Stimulated activated CD4-positive, alpha-beta T cell treated with anti-CD3 and anti-CD28 coated beads, Interleukin-12 subunit alpha, Interleukin-12 subunit beta, amount 100 ng/mL, for 24 hours (primary cell): Measurements from ENCODE around the gene PLSCR2.
"Not testable (repeated sequence)": the region's sequence is repeated elsewhere in the genome, so short reads cannot be mapped to it uniquely, and the experiment has no call there.

Source experiments
- DNase-seq, 2 experiments: peaks; one replicate each; pipeline ENCODE4 v3.0.0-alpha.2; 2020; ENCODE audit warnings: low read depth in 2 of 2

The PLSCR2 gene, protein sequence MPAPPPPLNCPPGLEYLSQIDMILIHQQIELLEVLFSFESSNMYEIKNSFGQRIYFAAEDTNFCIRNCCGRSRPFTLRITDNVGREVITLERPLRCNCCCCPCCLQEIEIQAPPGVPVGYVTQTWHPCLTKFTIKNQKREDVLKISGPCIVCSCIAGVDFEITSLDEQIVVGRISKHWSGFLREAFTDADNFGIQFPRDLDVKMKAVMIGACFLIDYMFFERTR

DNA sequence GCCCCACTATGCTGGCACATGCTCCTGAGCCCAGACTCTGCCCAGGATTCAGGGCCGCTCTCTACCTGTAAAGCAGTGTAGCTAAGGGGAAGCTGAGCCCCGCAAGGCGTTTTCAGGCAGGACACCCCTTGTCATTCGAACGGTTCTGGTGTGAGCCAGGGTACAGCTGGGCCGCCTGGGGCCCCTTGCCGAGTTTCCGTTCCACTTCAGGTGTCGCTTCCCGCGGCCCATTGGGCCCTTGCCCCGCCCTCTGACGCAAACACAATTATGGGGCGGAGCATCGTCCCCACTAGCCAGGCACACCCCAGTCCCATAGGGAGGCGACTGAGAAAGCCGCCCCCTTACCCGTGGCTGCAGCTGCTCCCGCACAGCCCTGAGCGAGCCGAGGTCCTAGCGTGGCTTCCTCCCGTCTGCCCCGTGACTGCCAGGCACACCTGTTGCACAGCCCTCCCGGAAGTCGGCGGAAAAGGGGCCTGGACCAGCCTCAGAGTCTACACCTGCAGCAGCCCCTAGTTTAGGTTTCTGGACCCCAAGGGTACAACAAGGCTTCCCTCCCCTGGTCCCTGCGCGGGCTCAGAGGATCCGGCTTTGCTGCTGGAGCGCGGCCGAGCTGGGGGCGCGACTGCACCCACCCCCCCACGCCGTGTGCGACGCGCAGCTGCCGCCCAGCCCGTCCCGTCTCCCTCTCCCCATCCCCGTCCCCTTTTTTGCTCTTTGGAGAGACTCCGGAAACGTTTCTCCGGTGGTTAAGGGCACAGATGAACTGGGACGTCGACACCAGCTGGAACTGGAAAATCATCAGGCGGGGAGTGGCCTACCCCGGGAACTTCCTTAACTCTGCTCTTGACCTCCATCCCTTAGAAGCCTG is at the start of gene PLSCR2:
Gene PLSCR2, minus strand, starts transcription at position 412 of the 868 bp plus-strand sequence. CDS start 9,657 bp downstream, outside the sequence.
- DNase-seq, result peak; percentile 29 to 57

DNA sequence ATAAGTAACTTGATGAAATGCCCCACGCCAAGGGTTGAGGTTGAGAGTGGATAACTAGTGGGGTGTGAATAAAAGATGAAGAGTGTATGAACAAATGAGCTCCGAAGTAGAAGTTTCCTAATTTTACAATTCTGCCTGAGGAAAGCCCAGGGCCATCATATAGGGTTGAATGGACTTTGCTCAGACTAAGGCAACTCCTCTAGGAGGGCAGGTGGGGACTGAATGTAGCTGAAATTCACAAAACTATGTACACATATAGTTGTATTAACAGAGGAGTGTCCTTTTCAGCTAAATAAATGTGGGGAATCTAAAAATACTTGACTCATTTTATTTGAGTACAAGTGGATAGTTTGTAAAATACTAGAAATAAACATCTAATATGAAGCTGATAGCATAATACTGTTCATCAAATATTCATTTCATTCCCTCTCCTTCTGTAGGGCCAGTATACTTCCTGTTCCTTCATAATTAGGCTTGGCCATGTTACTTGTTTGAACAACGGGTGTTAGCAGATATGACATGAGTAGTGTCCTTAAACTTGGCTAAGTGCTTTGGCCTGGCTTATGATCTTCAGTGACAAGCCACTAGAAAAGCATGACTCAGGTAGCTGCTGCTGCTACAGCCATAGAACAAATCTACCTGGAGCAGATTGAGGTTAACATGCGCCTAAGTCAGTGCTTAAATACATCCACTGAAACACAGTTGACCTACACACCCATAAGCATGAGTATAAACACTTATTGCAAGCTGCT is 48.5 kb upstream of the PLSCR2 start:
- no peak for DNase-seq

DNA sequence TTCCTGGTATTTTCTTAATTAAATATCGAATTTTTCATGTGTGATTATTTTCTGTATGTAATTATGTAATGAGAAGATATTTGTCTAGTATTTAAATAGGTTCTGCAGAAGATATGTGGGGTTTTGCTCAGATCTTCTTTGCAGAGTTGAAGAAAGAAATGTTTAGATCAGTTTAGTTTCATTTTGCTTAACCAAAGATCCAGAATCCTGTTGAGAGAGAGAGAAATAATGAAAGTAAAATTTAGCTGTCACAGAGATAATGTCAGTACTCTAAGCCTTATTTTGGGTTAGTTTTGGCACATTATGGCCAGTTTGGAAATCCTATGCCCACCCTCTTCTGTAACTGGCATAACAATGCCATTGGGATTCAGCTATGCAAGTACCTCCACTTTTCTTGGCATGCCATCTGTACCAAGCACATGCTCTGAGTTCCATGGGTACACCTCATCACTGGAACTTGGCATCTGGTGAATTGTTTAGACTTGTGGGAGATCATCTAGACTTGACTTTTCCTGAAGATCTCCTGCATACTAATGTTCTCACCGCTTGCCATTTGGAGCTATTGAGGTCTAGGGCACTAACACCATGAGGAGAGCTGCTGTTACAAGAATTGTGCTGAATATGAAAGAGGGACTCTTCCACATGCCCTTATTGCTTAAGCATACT is 44.2 kb upstream of the PLSCR2 start:
- DNase-seq, result no peak

DNA sequence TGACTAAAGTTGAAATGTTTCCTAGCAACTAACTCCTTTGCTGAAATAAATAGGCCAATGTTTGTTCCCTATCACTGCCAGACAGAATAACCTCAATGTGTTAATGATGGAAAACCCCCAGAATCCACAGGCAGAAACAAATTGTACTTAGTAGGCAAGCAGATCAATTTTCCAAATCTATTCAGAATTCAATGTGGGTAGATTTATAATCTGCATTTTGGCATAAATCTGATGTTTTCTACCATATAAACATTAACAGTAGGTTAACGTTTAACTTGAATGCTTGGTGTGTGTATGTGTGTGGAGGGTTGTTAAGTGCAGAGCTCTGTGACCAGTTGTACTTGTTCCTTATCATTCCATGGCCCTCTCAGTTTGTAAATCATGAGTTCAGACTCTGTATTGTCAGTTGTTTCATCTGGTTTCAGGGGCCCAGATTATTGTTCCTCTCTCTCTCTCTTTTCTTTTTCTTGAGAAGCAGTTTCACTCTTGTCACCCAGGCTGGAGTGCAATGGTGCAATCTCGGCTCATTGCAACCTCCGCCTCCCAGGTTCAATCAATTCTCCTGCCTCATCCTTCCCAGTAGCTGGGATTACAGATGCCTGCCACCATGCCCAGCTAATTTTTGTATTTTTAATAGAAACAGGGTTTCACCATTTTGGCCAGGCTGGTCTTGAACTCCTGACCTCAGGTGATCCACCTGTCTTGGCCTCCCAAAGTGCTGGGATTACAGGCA is 42.2 kb upstream of the PLSCR2 start:
- DNase-seq, result no peak

DNA sequence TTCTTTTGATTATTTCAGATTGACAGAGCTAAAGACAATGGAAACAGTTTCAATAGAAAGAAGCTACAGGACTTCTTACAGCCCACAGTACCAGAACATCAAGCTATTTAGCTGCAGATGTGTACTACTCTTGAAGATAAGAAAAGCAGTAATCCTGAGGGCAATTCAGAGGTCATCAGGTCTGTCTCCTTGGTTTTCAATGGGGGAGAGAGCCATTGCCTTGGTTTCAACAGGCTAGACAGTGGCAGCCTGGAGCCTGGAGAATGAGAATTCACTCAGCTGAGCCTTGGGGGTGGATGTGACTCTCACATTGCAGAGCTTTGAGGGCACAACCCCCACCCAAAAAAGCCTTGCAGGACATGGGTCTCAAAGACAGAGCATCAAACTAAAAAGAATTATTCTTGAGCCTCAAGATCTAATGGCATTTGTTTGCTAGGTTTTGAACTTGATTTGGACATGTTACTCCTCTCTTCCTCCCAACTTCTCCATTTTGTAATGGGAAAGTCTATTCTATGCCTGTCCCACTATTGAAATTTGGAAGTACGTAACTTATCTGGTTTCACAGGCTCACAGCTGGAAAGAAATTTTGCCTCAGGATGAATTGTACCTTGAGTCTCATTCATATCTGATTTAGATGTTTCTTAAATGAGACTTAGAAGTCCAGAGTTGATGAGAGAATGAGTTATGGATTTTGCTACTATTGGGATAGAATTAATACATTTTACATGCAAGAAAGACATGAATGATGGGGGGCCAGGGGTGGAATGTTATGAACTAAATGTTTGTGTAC is 38.2 kb upstream of the PLSCR2 start:
- no peak for DNase-seq

DNA sequence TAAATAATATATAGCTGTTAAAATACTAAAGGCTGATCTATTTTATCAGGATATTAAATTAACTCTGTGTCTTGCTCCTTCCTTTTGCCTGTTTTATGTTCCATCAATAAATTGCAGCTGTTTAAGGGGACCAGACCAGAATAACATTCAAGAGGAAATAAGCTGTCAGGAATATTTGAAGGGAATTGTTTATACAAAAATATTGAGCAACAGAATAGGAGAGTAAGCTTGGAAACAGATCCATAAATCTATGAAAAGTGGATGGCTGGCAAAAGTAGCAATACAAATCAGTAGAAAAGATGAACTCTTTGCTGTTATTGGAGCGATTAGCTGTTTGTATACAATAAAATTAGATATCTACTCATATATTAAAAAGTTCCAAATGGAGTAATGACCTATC is 36.2 kb upstream of the PLSCR2 start:
- DNase-seq, result no peak

DNA sequence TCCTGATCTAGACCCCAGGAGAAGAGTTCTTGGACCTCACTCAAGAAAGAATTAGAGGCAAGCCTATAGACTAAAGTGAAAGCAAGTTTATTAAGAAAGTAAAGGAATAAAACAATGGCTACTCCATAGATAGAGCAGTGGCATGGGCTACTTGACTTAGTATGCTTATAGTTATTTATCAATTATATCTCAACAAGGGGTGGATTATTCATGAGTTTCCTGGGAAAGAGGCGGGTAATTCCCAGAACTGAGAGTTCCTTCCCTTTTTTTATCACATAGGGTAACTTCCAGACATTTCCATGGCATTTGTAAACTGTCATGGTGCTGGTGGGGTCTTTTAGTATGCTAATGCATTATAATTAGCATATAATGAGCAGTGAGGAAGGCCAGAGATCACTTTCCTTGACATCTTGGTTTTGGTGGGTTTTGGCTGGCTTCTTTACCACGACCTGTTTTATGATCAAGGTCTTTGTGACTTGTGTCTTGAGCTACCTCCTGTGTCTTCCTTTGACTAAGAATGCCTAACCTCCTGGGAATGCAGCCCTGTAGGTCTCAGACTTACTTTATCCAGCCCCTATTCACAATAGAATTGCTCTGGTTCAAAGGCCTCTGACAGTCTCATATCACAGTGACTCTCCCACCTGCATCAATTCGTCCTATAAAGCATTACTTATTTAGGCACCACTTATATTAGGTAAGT is 35.3 kb upstream of the PLSCR2 start:
- no peak for DNase-seq

DNA sequence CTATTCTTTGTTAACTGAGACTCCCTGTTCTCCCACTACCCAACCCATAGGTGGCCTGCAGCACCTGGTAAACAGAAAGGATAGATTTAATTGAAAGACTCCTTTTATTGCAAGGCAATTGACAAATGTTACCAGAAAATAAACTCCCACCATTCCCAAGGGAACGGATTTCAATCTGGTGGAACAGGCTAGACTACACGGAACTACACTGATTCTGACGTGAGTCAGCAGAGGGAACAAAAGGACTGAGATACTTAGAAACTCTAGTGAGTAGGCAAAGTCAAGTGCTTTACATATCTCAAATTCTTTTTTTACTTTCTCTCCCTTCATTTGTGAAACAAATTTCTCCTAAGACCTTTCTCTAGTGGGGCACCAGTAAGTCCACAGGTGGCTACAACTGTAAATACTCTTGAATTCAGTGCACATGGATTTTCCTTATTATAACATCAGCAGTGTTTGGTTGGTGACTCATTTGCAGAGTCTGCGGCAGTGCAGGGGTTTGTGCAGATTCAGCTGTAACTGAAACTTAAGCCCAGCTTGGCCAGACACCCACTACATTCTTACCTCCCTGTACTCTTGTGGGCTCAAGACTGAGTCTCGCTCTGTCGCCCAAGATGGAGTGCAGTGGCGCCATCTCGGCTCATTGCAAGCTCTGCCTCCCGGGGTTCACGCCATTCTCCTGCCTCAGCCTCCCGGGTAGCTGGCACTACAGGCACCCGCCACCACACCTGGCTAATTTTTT is 34.3 kb upstream of the PLSCR2 start:
- DNase-seq, result no peak

DNA sequence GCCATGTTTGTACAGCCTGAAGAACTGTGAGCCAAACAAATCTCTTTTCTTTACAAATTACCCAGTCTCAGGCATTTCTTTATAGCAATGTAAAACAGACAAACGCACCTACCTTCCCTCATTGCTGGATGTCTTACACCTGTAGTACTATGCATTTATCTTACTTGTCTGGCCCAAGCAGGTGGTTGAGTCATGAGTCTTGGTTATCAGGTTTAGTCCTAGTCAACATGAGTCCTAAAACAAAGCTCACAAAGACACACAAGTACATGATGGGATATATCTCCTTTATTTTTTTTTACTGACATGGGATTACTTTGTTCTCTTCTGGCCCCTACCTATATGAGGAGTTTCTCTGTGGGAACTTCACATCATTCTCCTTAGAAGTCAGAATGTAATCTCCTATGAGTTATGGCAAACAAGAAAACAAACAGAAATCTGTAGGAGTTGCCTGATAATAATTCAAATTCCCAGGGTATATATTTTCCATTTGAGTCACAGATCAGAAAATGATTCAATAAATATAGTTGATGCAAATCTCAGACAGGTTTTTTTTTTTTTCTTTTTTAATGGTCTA is 33.6 kb upstream of the PLSCR2 start:
- DNase-seq, result no peak

DNA sequence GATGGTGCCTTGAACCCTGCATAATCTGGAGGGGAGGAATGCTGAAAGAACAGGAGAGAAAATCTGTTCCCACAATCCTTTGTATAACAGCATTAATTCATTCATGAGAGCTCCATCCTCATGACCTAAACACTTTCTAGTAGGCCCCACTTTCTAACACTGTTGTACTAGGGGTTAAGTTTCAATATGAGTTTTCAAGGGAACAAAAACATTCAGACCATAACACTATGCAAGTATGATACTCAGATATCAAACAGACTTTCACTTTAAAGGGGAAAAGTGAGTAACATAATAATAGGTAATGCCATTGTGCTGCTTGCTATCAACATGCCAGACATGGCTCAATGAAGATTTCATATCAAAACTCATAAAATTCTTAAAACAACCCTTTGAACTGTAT is 32.4 kb upstream of the PLSCR2 start:
- no peak for DNase-seq

DNA sequence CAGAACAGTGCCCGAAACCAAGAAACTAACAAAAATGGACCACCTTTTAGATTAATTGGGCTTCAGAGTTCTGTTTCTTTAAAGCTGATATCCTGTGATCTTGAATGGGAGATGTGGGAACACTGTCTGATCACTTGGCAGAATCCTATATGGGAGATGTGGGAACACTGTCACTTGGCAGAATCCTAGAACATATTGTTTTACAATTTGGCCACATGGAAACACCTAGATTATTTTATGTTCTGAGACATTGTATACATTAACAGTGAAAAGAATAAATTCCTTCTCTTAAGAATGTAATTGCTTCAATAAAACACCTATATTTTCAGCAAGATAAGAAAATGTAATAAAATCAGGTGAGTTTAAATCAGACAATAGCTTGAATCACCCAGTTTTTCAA is 30.3 kb upstream of the PLSCR2 start:
- DNase-seq, result no peak

DNA sequence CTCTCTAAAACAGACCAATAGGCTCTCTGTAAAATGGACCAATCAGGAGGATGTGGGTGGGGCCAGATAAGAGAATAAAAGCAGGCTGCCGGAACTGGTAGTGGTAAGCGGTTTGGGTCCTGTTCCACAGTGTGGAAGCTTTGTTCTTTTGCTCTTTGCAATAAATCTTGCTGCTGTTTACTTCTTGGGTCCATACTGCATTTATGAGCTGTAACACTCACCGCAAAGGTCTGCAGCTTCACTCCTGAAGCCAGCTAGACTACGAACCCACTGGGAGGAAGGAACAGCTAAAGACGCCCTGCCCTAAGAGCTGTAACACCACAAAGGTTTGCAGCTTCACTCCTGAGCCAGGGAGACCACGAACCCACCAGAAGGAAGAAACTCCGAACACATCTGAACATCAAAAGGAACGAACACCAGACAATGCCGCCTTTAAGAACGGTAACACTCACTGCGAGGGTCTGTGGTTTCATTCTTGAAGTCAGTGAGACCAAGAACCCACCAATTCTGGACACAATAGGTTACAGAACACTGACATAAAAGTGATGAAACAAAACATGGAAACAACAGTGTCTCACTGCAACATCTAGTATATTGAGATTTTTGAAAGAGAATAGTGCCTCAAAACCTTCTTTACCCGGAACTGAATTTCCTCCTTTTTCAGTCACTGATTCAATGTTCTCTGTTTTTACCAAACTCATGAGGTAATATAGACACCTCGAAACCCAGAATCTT is 28.8 kb upstream of the PLSCR2 start:
- peak in 1 of 2 experiments; percentile 5 for DNase-seq

DNA sequence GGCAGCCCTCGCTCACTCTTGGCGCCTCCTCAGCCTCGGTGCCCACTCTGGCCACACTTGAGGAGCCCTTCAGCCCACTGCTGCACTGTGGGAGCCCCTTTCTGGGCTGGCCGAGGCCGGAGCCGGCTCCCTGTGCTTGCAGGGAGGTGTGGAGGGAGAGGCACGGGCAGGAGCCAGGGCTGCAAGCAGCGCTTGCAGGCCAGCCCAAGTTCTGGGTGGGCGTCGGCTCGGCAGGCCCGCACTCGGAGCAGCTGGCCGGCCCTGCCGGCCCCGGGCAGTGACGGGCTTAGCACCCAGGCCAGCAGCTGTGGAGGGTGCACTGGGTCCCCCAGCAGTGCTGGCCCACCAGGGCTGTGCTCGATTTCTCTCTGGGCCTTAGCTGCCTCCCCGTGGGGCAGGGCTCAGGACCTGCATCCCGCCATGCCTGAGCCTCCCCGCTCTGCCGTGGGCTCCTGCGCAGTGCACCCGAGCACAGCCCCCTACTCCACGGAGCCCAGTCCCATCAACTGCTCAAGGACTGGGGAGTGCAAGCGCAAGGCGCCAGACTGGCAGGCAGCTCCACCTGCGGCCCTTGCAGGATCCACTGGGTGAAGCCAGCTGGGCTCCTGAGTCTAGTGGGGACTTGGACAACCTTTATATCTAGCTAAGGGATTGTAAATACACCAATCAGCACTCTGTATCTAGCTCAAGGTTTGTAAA is 27.9 kb upstream of the PLSCR2 start:
- not testable (repeated sequence) for DNase-seq

DNA sequence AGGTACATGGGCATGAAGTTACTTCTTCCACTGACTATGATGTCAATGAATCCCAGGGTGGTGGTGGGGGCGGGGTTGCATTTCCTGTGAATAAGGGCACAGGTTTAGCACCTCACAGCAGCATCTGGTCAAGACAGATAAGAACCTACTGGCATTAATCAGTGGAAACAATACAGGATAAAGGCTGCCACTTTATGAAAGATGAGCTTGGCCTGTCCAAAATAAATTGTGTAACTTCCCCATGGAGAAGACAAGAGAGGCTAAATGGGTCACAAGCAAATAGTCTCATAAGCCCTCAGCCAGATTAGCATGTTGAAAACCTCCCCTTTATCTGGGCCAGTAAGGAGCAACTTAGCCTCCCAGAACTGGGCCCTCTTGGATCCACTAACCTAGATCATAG is 27.4 kb upstream of the PLSCR2 start:
- no peak for DNase-seq

DNA sequence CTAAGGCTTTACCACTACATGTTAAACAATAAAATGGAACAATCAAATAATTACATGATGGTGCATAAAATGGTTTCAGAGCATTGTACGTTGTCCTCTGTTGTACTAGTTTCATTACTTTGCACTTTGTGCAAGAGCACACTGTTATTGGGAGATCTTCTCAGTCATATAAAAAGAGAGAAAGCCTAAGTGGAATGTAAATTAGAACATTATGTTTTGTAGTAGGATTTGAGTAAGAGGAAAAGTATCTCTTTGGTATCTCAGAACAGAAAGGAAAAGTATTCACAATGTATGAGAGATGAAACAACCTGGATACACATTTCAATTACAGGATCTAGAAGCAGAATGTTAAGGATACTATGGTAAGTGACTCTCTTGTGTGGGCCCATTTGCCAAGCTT is 26.9 kb upstream of the PLSCR2 start:
- no peak for DNase-seq

DNA sequence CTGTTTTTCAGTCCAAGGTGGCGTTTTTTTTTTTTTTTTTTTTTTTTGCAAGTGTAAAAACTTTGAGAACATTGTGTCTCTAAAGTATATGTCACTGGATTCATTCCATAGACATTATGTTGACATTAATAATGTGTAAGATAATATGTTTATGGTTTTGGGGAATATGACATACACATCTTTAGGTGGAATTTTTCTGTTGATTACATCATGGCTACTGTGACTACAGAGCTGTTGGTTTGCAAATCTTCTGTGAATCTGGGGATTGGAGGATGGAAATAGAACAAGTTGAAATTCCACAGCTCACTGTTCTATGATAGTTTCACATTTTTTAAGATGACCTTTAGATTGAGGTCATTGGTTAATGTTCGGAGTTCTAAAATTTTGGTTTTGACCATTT is 24.4 kb upstream of the PLSCR2 start:
- DNase-seq, result no peak

DNA sequence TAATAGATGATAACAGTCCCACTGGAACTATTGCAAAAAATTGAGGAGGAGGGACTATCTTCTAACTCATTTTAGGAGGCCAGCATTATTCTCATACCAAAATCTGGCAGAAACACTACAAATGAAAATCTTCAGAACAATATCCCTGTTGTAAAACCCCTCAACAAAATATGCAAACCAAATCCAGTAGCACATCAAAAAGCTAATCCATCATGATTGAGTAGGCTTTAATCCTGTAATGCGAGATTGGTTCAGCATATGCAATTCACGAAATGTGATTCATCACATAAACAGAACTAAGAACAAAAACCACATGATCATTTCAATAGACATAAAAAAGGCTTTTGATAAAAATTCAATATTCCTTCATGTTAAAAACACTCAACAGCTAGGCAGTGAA is 23.9 kb upstream of the PLSCR2 start:
- DNase-seq, result no peak

DNA sequence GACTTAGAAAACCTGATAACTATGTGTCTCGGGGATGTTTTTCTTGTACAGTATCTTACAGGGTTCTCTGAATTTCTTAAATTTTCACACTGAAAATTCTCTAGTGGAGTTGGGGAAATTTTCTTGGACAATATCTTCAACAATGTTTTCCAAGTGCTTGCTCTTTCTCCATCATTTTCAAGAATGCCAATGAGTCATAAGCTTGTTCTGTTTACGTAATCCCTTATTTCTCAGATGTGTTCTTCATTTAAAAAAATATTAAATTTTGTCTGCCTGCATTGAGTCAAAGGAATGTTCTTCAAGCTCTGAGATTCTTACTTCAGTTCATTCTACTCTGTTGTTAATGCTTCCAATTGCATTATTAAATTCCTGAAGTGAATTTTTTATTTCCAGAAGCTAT is 21.9 kb upstream of the PLSCR2 start:
- DNase-seq, result no peak
